Measurements from ENCODE around the gene BCAT1.
"Not testable (repeated sequence)": the region's sequence is repeated elsewhere in the genome, so short reads cannot be mapped to it uniquely, and the experiment has no call there.

DNA sequence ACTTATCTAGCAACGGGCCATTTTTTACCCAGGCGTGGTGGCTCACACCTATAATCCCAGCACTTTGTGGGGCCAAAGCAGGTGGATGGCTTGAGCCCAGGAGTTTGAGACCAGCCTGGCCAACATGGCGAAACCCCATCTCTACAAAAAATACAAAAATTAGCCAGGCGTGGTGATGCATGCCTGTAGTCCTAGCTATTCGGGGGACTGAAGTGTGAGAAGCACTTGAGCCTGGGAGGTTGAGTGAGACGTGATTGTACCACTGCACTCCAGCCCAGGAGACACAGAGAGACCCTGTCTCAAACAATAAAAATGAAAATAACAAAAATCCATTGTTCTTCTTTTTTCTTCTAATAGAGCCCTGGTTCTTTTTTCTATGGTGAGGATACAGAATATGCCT, 7.5 kb upstream of the BCAT1 start:
- TF ChIP-seq, protein P1, sequence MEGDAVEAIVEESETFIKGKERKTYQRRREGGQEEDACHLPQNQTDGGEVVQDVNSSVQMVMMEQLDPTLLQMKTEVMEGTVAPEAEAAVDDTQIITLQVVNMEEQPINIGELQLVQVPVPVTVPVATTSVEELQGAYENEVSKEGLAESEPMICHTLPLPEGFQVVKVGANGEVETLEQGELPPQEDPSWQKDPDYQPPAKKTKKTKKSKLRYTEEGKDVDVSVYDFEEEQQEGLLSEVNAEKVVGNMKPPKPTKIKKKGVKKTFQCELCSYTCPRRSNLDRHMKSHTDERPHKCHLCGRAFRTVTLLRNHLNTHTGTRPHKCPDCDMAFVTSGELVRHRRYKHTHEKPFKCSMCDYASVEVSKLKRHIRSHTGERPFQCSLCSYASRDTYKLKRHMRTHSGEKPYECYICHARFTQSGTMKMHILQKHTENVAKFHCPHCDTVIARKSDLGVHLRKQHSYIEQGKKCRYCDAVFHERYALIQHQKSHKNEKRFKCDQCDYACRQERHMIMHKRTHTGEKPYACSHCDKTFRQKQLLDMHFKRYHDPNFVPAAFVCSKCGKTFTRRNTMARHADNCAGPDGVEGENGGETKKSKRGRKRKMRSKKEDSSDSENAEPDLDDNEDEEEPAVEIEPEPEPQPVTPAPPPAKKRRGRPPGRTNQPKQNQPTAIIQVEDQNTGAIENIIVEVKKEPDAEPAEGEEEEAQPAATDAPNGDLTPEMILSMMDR (conservative IDR thresholded peaks at IDR 0.05), result not testable (repeated sequence)
- not testable (repeated sequence) for TF ChIP-seq ZFX (IDR thresholded peaks at IDR 0.05)
